SJSA1 (cell line): ENCODE results near the gene CRYGN. TPM values are rescaled to one million over a fixed set of nuclear protein-coding genes. Genes with fewer than 3 reads are reported as not detected.

Source experiments
- DNase-seq, 2 experiments: peaks; one replicate each; pipeline ENCODE4 v3.0.0-alpha.2; 2015 to 2020; ENCODE audit warnings: low spot score in 2 of 2, low read depth in 1 of 2
- H3K27ac ChIP-seq: fragments of 250-450 bp; sonication (Bioruptor Pico); 2 replicates; pipeline ENCODE4 v1.5.1; 2020; ENCODE audit warnings: mild to moderate bottlenecking, moderate library complexity
- H3K27me3 ChIP-seq: fragments of 250-450 bp; sonication (Bioruptor Pico); replicated peaks from 2 replicates; pipeline ENCODE4 v1.5.1; 2020; ENCODE audit warnings: mild to moderate bottlenecking, moderate library complexity
- H3K36me3 ChIP-seq: fragments of 250-450 bp; sonication (Bioruptor Pico); 2 replicates; pipeline ENCODE4 v1.5.1; 2020; ENCODE audit warnings: mild to moderate bottlenecking
- H3K4me1 ChIP-seq: fragments of 250-450 bp; sonication (Bioruptor Pico); replicated peaks from 2 replicates; pipeline ENCODE4 v1.6.1; 2021; ENCODE audit warnings: mild to moderate bottlenecking
- H3K4me3 ChIP-seq: fragments of 250-450 bp; sonication (Bioruptor Pico); 2 replicates; pipeline ENCODE4 v1.5.1; 2020; ENCODE audit warnings: mild to moderate bottlenecking
- H3K9me3 ChIP-seq: fragments of 250-450 bp; sonication (Bioruptor Pico); replicated peaks from 2 replicates; pipeline ENCODE4 v1.5.1; 2020; ENCODE audit warnings: mild to moderate bottlenecking
- total RNA-seq: library from RNA; depleted of rRNA; stranded (reverse); fragments of >200 nt; shearing (Covaris generic); gene quantifications from 2 replicates; pipeline ENCODE4 v1.2.3, GENCODE V29; 2014

The CRYGN gene
- total RNA-seq, 1 experiment from 2014 or later = not detected

DNA sequence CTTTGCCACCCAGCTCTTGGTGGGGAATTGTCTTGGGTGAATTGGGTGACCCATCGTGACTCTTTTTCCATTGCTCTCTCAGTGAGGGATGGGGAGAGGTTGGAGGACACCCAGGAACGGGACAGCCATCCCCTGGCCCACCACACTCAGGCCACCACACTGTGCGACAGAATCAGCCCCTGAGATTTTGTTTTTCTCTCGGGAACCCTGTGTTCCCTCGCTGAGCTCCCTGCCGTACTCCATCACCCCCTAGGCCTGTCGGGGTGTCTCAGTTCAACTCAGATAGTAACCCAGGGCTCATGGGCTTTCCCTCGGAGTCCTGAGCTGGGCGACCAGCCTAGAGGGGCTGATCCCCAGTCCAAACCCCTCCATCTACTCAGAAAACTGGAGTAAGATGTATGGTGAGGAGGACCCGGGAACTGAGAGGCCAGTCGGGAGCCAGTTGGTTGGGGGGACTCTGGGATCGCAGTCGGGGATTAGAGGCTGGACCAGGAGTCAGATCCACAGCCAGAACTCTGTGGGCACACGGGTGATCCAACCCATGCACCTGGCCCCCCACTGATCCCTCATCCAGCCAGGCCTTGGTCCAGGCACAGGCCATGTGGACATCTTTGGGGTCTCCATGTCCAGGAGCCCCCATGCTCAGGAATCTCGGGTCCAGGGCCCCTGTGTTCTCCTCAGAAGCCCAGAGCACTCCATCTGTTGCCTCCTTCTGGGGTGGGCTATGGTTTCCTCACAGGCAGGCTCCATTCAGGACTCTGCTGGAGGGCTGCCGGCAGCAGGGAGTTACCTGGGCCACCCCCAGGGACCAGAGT lies 9.3 kb downstream of the CRYGN start:
- H3K27me3 ChIP-seq = no peaks in the 10 kb centered on the region
- no peak overlapping the region for H3K27ac ChIP-seq
- no peak for DNase-seq
- H3K4me1 ChIP-seq = peaks cover 46% of the 10 kb centered on the region
- H3K9me3 ChIP-seq = no peaks in the 10 kb centered on the region
- no peak overlapping the region for H3K4me3 ChIP-seq
- no peaks in the 10 kb centered on the region for H3K36me3 ChIP-seq

DNA sequence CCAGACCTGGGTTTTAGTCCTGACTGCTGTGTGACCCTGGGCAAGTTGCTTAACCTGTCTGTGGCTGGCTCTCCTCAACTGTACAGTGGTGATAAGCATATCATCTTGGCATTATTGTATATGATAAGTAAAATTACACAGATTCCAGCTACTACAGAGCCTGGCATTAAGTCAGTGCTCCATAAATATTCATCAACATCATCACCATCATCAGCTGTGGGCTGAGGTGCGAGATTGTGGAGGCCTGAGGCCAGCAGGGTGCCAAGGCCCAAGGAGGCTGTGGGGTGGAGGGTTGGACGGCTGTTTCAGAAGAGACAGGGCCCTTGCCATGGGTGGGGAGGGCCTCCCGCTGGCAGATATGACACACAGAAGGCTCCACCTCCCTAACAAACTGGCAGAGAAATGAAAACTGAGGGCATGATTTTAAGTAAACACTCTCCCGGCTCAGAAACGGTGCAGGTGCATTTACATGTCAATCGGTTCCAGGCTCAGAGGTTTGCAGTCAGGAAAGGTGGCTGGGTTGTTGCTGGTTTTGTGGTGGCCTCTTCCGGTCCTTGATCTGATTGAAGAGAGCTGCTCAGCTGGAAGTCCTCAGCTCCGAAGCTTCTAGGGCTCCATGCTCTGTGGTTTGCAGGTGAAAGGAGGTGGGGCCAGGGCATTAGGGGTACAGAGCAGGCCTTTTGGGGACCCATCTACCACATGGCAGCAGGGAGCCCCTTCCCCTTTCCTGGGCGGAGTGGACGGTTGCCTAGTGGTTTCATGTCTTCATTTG lies 10.2 kb downstream of the CRYGN start:
- H3K4me1 ChIP-seq = peaks cover 55% of the 10 kb centered on the region
- H3K36me3 ChIP-seq = no peaks in the 10 kb centered on the region
- H3K27me3 ChIP-seq = no peaks in the 10 kb centered on the region
- H3K4me3 ChIP-seq = no peak overlapping the region
- peak in 1 of 2 experiments; percentile 25 for DNase-seq
- H3K9me3 ChIP-seq = no peaks in the 10 kb centered on the region
- H3K27ac ChIP-seq = no peak overlapping the region; the same call in 1 of the 2 replicates

DNA sequence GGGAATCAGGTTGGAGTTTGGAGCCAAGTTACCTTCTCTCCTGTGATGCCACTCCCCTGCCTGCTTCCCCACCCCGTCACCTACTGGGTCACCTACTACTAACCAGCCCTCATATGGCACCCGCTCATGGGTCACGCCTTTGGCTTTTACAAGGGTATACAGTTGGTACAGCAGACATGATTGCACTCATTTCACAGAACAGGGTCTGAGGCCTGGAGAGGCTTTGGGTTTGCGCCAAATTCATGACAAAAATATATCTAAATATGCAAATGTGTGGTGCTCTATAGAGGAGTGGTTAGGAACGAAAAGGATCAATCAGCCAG lies 10.7 kb downstream of the CRYGN start:
- Histone ChIP-seq H3K4me1 (peaks cover 60% of the 10 kb centered on the region), H3K36me3 (no peaks in the 10 kb centered on the region), H3K4me3 (no peak overlapping the region), H3K9me3 (no peaks in the 10 kb centered on the region), H3K27me3 (no peaks in the 10 kb centered on the region), H3K27ac (peak overlapping the region; percentile 53)
- no peak for DNase-seq

DNA sequence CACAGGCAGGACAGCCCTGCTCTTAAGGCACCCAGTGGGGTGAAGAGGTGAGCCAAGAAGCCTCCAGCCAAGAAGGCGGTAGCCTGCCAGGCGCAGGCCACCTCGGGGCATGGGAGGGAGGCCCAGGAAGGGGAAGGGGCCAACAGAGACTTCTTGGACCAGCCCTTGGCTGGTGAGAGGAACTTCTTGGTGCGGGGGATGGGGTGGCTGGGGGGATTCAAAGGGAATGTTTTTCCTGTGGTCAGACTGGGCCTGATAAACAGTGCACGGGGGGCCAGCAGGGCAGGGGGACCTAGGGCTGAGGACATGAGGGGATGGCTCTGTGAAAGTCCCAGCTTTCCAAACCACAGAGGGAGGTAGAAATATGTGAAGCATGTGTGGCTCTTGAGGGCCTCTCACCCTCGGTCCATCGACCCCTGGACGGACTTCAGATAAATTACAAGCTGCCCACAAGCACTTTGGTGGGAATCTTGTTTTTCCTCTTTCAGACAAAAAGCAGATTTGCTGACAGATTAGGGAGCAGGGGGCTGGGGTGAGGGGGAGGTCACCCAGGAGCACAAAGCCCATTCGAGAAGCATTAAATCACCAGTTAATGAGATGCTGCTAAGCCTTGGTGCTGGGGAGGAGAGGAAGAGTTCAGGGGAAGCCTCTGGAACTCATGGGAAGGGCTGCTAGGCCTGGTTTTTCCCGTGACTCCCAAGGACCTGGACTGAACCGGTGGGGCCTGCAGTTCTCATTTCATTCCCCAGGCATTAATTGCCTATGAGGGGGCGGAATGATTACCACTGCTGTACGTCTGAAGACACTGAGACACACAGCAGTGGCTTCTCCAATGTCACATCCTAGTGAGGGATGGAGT lies 11.3 kb downstream of the CRYGN start:
- no peaks in the 10 kb centered on the region for H3K27me3 ChIP-seq
- peak; percentile 74 to 85 for DNase-seq
- H3K27ac ChIP-seq = peak overlapping the region; percentile 53
- H3K4me3 ChIP-seq = no peak overlapping the region
- no peaks in the 10 kb centered on the region for H3K9me3 ChIP-seq
- no peaks in the 10 kb centered on the region for H3K36me3 ChIP-seq
- H3K4me1 ChIP-seq = peaks cover 62% of the 10 kb centered on the region

DNA sequence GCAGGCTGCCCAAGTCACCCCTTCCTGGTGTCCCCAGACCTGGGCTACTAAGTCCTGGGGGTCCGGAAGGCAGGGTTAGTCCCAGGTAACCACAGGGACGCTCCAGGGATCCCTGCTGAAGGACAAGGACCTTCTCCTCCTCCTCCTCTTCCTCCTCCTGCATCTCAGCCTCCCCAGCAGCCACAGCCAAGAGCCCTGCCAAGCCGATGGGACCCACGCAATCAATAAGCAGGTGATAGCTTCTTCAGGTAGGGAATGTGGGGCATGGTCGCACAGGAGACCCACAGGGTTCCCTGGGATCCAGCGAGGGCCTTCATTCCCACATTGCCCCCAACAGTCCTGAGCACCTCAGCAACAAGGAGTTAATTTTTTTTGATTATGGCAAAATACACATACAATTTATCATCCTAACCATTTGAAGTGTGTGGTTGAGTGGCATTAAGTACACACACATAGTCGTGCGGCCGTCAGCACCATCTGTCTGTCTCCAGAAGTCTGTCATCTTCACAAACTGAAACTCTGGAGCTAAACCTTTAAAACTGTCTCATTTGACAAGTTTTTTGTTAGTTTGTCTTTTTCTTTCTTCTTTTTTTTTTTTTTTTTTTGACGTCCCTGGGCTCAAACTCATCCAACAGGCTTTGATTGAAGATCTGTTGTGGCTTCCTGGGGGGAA lies 12.1 kb downstream of the CRYGN start:
- Histone ChIP-seq H3K27ac (peak overlapping the region; percentile 53), H3K4me3 (no peak overlapping the region), H3K36me3 (no peaks in the 10 kb centered on the region), H3K27me3 (no peaks in the 10 kb centered on the region), H3K4me1 (peaks cover 62% of the 10 kb centered on the region), H3K9me3 (no peaks in the 10 kb centered on the region)
- no peak for DNase-seq

DNA sequence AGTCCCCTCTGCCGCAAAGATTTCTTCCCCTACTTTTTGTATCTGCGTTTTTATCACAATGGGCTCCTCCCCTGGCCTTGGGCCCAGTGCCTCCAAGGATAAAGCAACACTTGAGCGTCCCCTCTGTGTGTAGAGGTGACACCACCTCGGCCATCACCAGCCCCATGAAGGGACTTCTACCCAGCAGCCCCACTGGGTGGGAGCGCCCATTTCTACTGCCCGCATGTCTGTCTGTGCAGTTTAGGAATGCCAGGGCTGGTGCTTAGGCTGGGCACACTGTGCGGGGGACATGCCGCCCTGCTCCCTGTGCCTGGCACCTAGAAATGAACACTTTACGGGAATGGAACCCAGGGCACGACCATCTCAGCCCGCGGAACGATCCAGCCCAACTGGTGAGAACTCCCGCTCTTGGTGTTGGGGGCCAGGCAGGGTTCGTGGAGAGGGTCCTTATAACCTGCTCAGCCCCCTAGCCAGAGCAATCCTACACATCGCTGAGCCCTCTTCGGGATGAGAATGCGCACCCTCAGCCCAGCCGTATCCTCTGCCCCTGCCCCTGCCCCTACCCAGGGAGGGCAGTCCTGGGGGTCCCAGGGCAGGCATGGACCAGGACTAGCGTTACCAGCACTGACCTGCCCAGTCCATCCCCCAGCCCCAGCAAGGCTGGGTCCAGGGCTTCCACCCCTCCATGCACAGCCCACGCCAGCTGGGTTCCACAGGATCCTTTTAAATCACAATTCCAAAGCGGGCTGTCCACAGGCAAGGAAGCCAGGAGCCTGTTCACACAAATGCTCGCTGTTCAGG lies 12.8 kb downstream of the CRYGN start:
- H3K27ac ChIP-seq = no peak overlapping the region
- H3K9me3 ChIP-seq = no peaks in the 10 kb centered on the region
- H3K36me3 ChIP-seq = no peaks in the 10 kb centered on the region
- H3K4me3 ChIP-seq = no peak overlapping the region
- H3K4me1 ChIP-seq = peaks cover 62% of the 10 kb centered on the region
- no peaks in the 10 kb centered on the region for H3K27me3 ChIP-seq
- DNase-seq = no peak

DNA sequence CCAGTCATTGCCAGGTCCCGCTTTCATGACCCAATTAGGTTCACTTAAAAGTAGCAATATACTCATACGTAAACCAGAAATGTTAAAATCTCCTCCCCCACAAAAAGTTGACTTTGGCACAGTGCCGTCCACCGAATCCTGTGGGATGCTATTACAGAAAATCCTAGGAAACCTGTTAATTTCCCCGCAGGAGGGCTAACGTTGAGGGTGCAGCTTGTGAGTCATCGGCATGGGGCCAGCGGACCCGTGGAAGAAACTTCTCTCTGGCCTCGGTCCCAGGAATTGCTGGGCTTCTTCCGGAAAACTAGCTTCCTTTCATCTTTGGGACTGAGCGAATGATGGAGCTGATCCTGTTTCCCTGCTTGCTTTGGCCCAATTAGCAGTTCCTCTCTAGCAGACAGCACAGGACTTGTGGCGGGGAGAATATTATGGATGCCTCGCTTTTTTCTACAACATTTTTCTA lies 13.5 kb downstream of the CRYGN start:
- peak overlapping the region; percentile 11; the same call in 1 of the 2 replicates for H3K27ac ChIP-seq
- no peak overlapping the region for H3K4me3 ChIP-seq
- H3K27me3 ChIP-seq = no peaks in the 10 kb centered on the region
- H3K36me3 ChIP-seq = no peaks in the 10 kb centered on the region
- H3K4me1 ChIP-seq = peaks cover 62% of the 10 kb centered on the region
- no peaks in the 10 kb centered on the region for H3K9me3 ChIP-seq
- peak; percentile 84 to 86 for DNase-seq

DNA sequence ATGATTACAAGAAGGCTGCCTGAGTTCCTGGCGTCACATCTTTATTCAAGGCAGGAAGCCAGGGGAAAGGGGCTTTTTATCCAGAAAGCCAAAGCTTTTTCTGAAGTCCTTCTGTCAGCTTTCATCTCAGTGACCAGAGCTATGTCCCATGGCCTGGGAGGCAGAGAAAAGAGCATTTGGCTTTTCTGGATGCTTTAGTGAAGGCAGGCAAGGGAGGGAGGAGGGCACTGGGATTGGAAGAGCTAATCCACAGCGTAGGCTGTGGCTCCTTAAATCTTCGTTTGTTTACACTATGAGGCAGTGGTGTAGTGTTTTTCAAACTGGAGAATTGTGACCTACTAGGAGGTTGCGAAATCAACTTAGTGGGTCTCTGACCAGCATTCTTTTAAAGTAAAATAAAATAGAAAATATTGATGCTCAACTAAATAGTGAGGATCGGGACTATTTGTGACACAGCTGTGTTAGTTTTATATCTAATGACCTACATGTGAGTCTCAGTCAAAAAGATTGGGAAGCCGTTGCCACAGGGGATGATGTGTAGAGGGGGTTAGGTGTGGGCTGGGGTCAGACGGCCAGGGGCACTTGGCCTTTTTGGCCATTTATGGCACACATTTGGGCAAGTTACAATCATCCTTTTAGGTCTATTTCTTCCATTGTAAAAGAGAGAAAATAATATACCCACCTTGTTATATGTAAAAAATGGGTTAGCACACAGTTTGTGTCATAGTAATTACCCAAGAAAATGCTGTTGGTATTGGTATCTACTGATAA lies 14.1 kb downstream of the CRYGN start:
- Histone ChIP-seq H3K27ac (peak overlapping the region; percentile 11; the same call in 1 of the 2 replicates), H3K27me3 (no peaks in the 10 kb centered on the region), H3K4me1 (peaks cover 62% of the 10 kb centered on the region), H3K4me3 (no peak overlapping the region), H3K36me3 (no peaks in the 10 kb centered on the region), H3K9me3 (no peaks in the 10 kb centered on the region)
- peak in 1 of 2 experiments; percentile 60 for DNase-seq

DNA sequence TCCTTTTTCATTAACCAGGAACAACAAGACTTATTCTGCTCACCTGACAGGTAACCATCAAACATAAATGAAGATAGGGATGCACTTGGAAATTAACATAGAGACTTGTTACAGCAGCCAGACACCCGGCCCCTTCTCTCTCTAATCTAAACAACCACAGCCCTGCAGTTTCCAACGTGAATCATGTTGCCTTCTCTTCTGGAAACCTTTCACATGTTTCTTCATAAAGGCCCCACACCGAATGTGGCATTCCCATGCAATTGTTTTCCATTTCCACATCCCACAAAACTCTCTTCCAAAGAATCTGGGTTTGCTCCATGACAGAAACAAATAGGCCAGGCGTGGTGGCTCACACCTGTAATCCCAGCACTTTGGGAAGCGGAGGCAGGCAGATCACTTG lies 15.1 kb downstream of the CRYGN start:
- peak in 1 of 2 experiments; percentile 31 for DNase-seq
- Histone ChIP-seq H3K4me3 (no peak overlapping the region), H3K9me3 (no peaks in the 10 kb centered on the region), H3K27ac (no peak overlapping the region), H3K4me1 (peaks cover 57% of the 10 kb centered on the region), H3K27me3 (no peaks in the 10 kb centered on the region), H3K36me3 (no peaks in the 10 kb centered on the region)

DNA sequence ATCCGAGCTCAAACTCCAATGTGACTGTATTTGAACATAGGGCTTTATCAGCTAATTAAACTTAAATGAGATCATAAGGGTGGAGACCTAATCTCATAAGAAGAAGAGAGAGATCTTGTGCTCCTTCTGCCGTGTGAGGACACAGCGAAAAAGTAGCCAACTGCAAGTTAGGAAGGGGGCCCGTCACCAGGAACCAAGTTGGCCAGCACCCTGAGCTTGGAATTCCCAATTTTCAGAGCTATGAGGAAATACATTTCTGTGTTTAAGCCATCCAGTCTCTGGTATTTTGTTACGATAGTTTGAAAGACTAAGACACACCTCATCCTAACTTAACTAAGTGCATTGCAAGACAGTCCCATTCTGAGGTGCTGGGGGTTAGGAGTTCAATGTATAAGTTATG lies 16.0 kb downstream of the CRYGN start:
- no peaks in the 10 kb centered on the region for H3K27me3 ChIP-seq
- no peak overlapping the region for H3K4me3 ChIP-seq
- no peaks in the 10 kb centered on the region for H3K9me3 ChIP-seq
- no peak for DNase-seq
- no peak overlapping the region for H3K27ac ChIP-seq
- H3K4me1 ChIP-seq = peaks cover 49% of the 10 kb centered on the region
- no peaks in the 10 kb centered on the region for H3K36me3 ChIP-seq

DNA sequence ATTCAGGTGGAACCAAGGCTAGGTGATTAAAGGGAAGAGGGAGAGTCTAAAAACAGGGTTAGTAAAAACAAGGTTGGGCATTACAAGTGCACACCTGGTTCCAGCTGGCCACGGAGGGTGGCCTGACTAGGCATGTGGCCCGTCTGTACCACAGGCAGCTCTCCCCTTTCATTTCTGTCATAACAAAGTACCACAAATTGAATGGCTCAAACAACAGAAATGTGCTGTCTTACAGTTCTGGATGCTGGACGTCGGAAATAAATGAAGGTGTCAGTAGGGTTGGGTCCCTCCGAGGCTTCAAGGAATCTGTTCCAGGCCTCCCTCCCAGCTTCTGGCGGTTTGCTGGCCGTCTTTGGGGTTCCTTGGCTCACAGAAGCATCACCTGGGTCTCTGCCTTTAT lies 16.7 kb downstream of the CRYGN start:
- Histone ChIP-seq H3K27ac (no peak overlapping the region), H3K4me1 (peaks cover 42% of the 10 kb centered on the region), H3K4me3 (no peak overlapping the region), H3K9me3 (no peaks in the 10 kb centered on the region), H3K27me3 (no peaks in the 10 kb centered on the region), H3K36me3 (no peaks in the 10 kb centered on the region)
- DNase-seq = no peak

DNA sequence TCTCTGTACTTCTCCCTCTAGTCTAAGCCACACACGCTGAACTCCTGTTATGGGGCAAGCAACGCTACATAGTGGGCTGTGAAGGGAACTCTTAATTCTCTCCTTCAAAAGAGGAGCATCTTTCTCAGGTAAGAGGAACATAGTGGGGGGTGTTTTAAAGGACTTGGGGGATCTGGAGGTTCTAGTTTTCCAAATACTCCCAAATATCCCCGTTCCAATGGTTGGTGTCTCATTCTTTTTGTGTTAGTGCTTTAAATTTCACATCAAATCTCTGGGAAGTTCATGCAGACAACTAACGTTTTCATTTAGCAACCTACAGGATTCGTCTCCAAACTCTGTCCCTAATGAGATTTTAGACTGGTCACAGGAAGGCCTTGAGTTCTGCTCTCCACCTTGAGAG lies 17.7 kb downstream of the CRYGN start:
- Histone ChIP-seq H3K27me3 (no peaks in the 10 kb centered on the region), H3K9me3 (no peaks in the 10 kb centered on the region), H3K36me3 (no peaks in the 10 kb centered on the region), H3K4me1 (peaks cover 31% of the 10 kb centered on the region), H3K4me3 (no peak overlapping the region), H3K27ac (no peak overlapping the region)
- DNase-seq = no peak
